Tibial nerve (tissue), 4 donors: Measurements from ENCODE around the gene MAP4K4.

Experiments used
- CTCF ChIP-seq, 5 experiments: fragments of 200-600 bp in 3 of 5; fragments of 450-650 bp in 2 of 5; sonication (generic) in 3 of 5; IDR thresholded peaks; one replicate each; pipeline ENCODE4 v1.5.1; 2016 to 2019; ENCODE audit warnings: antibody characterized with exemption in 5 of 5, mild to moderate bottlenecking in 3 of 5, moderate library complexity in 2 of 5
- EP300 ChIP-seq, 2 donors: sonication (generic); formaldehyde crosslinking; IDR thresholded peaks; one replicate each; pipeline ENCODE4 v1.6.1; 2017; ENCODE audit warnings: antibody characterized with exemption in 2 of 2, mild to moderate bottlenecking in 1 of 2

GRCh38 chr2:101773137-101773536 lies 75.6 kb downstream of the MAP4K4 start:
- TF ChIP-seq CTCF (IDR thresholded peaks at IDR 0.05), result no peak
- no peak for TF ChIP-seq EP300 (IDR thresholded peaks at IDR 0.05)
